H9 (cell line): Measurements from ENCODE around the gene ARHGAP30. TPM values are rescaled to one million over a fixed set of nuclear protein-coding genes. Genes with fewer than 3 reads are reported as not detected.

Experiments used
- DNase-seq: peaks from one replicate; pipeline ENCODE4 v3.0.0-alpha.2; 2017
- H2AFZ ChIP-seq: one replicate; pipeline ENCODE4 v1.6.1; 2013; ENCODE audit warnings: mild to moderate bottlenecking, low read length, control low read depth, moderate library complexity
- H2AK5ac ChIP-seq: 2 replicates; pipeline ENCODE4 v1.6.1; 2013; ENCODE audit warnings: low read length, control low read depth, mixed read lengths; ENCODE audit not compliant: insufficient read length
- H2BK120ac ChIP-seq: one replicate; pipeline ENCODE4 v1.6.1; 2013; ENCODE audit warnings: low read depth, mild to moderate bottlenecking, low read length, control low read depth, inconsistent platforms; ENCODE audit not compliant: poor library complexity, severe bottlenecking
- H2BK12ac ChIP-seq: 2 replicates; pipeline ENCODE4 v1.6.1; 2013; ENCODE audit warnings: low read length, control low read depth, mixed read lengths, low read depth; ENCODE audit not compliant: insufficient read length
- H2BK15ac ChIP-seq: 2 replicates; pipeline ENCODE4 v1.6.1; 2013; ENCODE audit warnings: low read depth, low read length, control low read depth
- H2BK20ac ChIP-seq: one replicate; pipeline ENCODE4 v1.6.1; 2013; ENCODE audit warnings: low read depth, mild to moderate bottlenecking, low read length, control low read depth, inconsistent platforms; ENCODE audit not compliant: poor library complexity, severe bottlenecking
- H2BK5ac ChIP-seq: 2 replicates; pipeline ENCODE4 v1.6.1; 2013; ENCODE audit warnings: low read length, control low read depth, mixed read lengths; ENCODE audit not compliant: insufficient read length
- H3K14ac ChIP-seq: 2 replicates; pipeline ENCODE4 v1.6.1; 2013; ENCODE audit warnings: low read length, control low read depth; ENCODE audit not compliant: insufficient read depth
- H3K18ac ChIP-seq: 2 replicates; pipeline ENCODE4 v1.6.1; 2013; ENCODE audit warnings: low read depth, mild to moderate bottlenecking, mixed read lengths, low read length, control low read depth; ENCODE audit not compliant: insufficient read length
- H3K23ac ChIP-seq: 2 replicates; pipeline ENCODE4 v1.6.1; 2013; ENCODE audit warnings: low read length, control low read depth, mixed read lengths, low read depth; ENCODE audit not compliant: insufficient read length
- H3K23me2 ChIP-seq: 2 replicates; pipeline ENCODE4 v1.6.1; 2013; ENCODE audit warnings: low read depth, mild to moderate bottlenecking, mixed read lengths, low read length, control low read depth; ENCODE audit not compliant: insufficient read length, poor library complexity, severe bottlenecking
- H3K27ac ChIP-seq: 2 replicates; pipeline ENCODE4 v1.5.1; 2013; ENCODE audit warnings: low read length, control low read depth, mixed read lengths, low read depth; ENCODE audit not compliant: insufficient read length
- H3K27me3 ChIP-seq: 2 replicates; pipeline ENCODE4 v1.6.1; 2013; ENCODE audit warnings: low read length, control low read depth, inconsistent platforms; ENCODE audit not compliant: insufficient read depth
- H3K4ac ChIP-seq: 2 replicates; pipeline ENCODE4 v1.6.1; 2013; ENCODE audit warnings: low read depth, mild to moderate bottlenecking, control low read depth, inconsistent platforms, low read length, moderate library complexity
- H3K4me1 ChIP-seq: 2 replicates; pipeline ENCODE4 v1.6.1; 2013; ENCODE audit warnings: low read length, control low read depth, inconsistent platforms; ENCODE audit not compliant: insufficient read depth
- H3K4me2 ChIP-seq: 2 replicates; pipeline ENCODE4 v1.6.1; 2013; ENCODE audit warnings: low read length, control low read depth, mixed read lengths; ENCODE audit not compliant: insufficient read length, insufficient read depth
- H3K56ac ChIP-seq: 2 replicates; pipeline ENCODE4 v1.6.1; 2013; ENCODE audit warnings: low read depth, mild to moderate bottlenecking, mixed read lengths, low read length, control low read depth; ENCODE audit not compliant: insufficient read length
- H3K79me1 ChIP-seq: 2 replicates; pipeline ENCODE4 v1.6.1; 2013; ENCODE audit warnings: low read depth, mild to moderate bottlenecking, moderate library complexity, low read length, control low read depth, inconsistent platforms; ENCODE audit not compliant: insufficient read depth, poor library complexity, severe bottlenecking
- H3K79me2 ChIP-seq: 2 replicates; pipeline ENCODE4 v1.6.1; 2013; ENCODE audit warnings: low read length, control low read depth, inconsistent platforms; ENCODE audit not compliant: insufficient read depth
- H3K9ac ChIP-seq: 2 replicates; pipeline ENCODE4 v1.6.1; 2013; ENCODE audit warnings: low read length, control low read depth, mixed read lengths; ENCODE audit not compliant: insufficient read length; ENCODE audit errors: extremely low read depth
- H3K9me3 ChIP-seq: one replicate; pipeline ENCODE4 v1.6.1; 2013; ENCODE audit warnings: low read depth, low read length, inconsistent platforms; ENCODE audit not compliant: control insufficient read depth
- H3T11ph ChIP-seq: one replicate; pipeline ENCODE4 v1.6.1; 2013; ENCODE audit warnings: mild to moderate bottlenecking, low read length, control low read depth, inconsistent platforms
- H4K20me1 ChIP-seq: one replicate; pipeline ENCODE4 v1.6.1; 2013; ENCODE audit not compliant: control insufficient read depth, insufficient read length, insufficient read depth
- H4K5ac ChIP-seq: 2 replicates; pipeline ENCODE4 v1.6.1; 2013; ENCODE audit warnings: low read depth, mild to moderate bottlenecking, mixed read lengths, low read length, control low read depth; ENCODE audit not compliant: insufficient read length
- H4K8ac ChIP-seq: replicated peaks from 2 replicates; pipeline ENCODE4 v1.6.1; 2013; ENCODE audit warnings: low read length, control low read depth, mixed read lengths, low read depth; ENCODE audit not compliant: insufficient read length
- H4K91ac ChIP-seq: 2 replicates; pipeline ENCODE4 v1.6.1; 2013; ENCODE audit warnings: low read depth, mild to moderate bottlenecking, moderate library complexity, mixed read lengths, low read length, control low read depth; ENCODE audit not compliant: insufficient read length
- H3K27ac Mint-ChIP-seq, 3 experiments: 2 replicates in 2 of 3; 3 replicates in 1 of 3; pipeline ENCODE4 v1.8.0; 2020 to 2021; ENCODE audit warnings: mixed read lengths in 3 of 3, mild to moderate bottlenecking in 1 of 3, moderate library complexity in 1 of 3
- H3K27me3 Mint-ChIP-seq: 2 replicates; pipeline ENCODE4 v1.8.0; 2021; ENCODE audit warnings: low read depth, mild to moderate bottlenecking, moderate library complexity, mixed read lengths
- H3K36me3 Mint-ChIP-seq, 3 experiments: 2 replicates in 2 of 3; 3 replicates in 1 of 3; pipeline ENCODE4 v1.8.0; 2020 to 2021; ENCODE audit warnings: low read depth in 3 of 3, mixed read lengths in 3 of 3; ENCODE audit not compliant: insufficient read depth in 1 of 3
- H3K4me1 Mint-ChIP-seq, 2 experiments: 2 replicates each; pipeline ENCODE4 v1.8.0; 2020; ENCODE audit warnings: mixed read lengths in 2 of 2
- H3K4me3 Mint-ChIP-seq, 2 experiments: 2 replicates in 1 of 2; 3 replicates in 1 of 2; pipeline ENCODE4 v1.8.0; 2020 to 2021; ENCODE audit warnings: mild to moderate bottlenecking in 2 of 2, mixed read lengths in 2 of 2, moderate library complexity in 1 of 2
- H3K9me3 Mint-ChIP-seq, 2 experiments: 2 replicates in 1 of 2; 3 replicates in 1 of 2; pipeline ENCODE4 v1.8.0; 2020; ENCODE audit warnings: mild to moderate bottlenecking in 2 of 2, mixed read lengths in 2 of 2, moderate library complexity in 1 of 2
- CTCF ChIP-seq: fragments of 200-600 bp; sonication (generic); conservative IDR thresholded peaks from 3 replicates; pipeline ENCODE4 v1.8.0; 2021; ENCODE audit warnings: antibody characterized with exemption, mild to moderate bottlenecking
- WGBS: extraction: QIAGEN DNeasy Blood & Tissue Kit; methylation state at CpG from one replicate; pipeline ENCODE4 v1.1.7; 2013; ENCODE audit warnings: missing lambda C conversion rate, low lambda C conversion rate, mixed read lengths; ENCODE audit not compliant: insufficient read length; ENCODE audit errors: extremely low coverage; 5-methylcytosine and 5-hydroxymethylcytosine counted together
- total RNA-seq: library from RNA; stranded (reverse); gene quantifications from 2 replicates; pipeline ENCODE4 v1.2.1, GENCODE V29; 2021

The ARHGAP30 gene
- total RNA-seq, 1 experiment from 2014 or later = 0.13 TPM

- Mint-ChIP-seq H3K27ac (no peak overlapping the region; a peak in 1 of 7 replicates), H3K4me3 (no peak overlapping the region), H3K9me3 (no peaks in the 10 kb centered on the region; a peak in 1 of 5 replicates), H3K27me3 (peaks cover 11% of the 10 kb centered on the region), H3K4me1 (peaks cover 10 to 11% of the 10 kb centered on the region in 2 experiments), H3K36me3 (no peaks in the 10 kb centered on the region)
- Histone ChIP-seq H3K9me3 (no peaks in the 10 kb centered on the region), H3K9ac (no peak overlapping the region), H2BK20ac (no peak overlapping the region), H3K23me2 (no peaks in the 10 kb centered on the region), H3K79me2 (no peaks in the 10 kb centered on the region), H3K23ac (no peak overlapping the region), H3K4me1 (no peaks in the 10 kb centered on the region), H2BK5ac (no peak overlapping the region), H2AK5ac (no peak overlapping the region), H4K20me1 (no peaks in the 10 kb centered on the region), H3T11ph (no peak overlapping the region), H2AFZ (no peak overlapping the region), H4K8ac (no peak overlapping the region), H2BK12ac (no peak overlapping the region), H3K4me2 (no peak overlapping the region), H4K91ac (no peak overlapping the region), H3K18ac (no peak overlapping the region), H3K27me3 (no peaks in the 10 kb centered on the region; the same call in 1 of the 2 replicates), H4K5ac (no peak overlapping the region), H2BK15ac (no peak overlapping the region), H3K56ac (no peak overlapping the region), H2BK120ac (no peak overlapping the region), H3K4ac (no peak overlapping the region), H3K27ac (no peak overlapping the region), H3K79me1 (no peaks in the 10 kb centered on the region), H3K14ac (no peak overlapping the region)
- no peak for TF ChIP-seq CTCF
- no CpG with 5 or more reads among the region's 3 CpGs for WGBS
- no peak for DNase-seq
Observed at GRCh38 chr1:161092621-161093028, 22.9 kb upstream of the ARHGAP30 start.
